ENCODE results near the gene SPATA24.

GRCh38 chr5:139361835-139362429, 42.0 kb downstream of the SPATA24 start:
- TF ChIP-seq CTCF (IDR thresholded peaks at IDR 0.05) = no peak
- TF ChIP-seq POLR2A (IDR thresholded peaks at IDR 0.05) = no peak
